ENCODE results near the gene TESK2.
"Not testable (repeated sequence)": the region's sequence is repeated elsewhere in the genome, so short reads cannot be mapped to it uniquely, and the experiment has no call there.

The TESK2 gene

DNA sequence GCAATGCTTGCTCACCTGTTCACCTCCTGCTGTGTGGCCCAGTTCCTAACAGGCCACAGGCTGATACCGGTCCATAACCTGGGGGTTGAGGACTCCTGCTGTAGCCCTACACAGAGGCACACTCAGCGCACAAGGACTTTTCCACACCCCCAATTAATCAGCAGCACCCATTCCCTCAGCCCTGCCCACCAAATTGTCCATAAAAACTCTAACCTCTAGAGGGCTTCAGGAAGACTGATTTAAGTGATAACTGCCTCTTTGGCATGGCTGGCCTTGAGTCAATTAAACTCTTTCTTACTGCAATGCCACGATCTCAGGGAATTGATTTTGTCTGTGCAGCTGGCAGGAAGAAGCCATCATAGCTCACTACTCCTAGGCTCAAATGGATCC is 79.5 kb downstream of the TESK2 start:
- DNase-seq (ENCODE audit: low read depth): no peak

DNA sequence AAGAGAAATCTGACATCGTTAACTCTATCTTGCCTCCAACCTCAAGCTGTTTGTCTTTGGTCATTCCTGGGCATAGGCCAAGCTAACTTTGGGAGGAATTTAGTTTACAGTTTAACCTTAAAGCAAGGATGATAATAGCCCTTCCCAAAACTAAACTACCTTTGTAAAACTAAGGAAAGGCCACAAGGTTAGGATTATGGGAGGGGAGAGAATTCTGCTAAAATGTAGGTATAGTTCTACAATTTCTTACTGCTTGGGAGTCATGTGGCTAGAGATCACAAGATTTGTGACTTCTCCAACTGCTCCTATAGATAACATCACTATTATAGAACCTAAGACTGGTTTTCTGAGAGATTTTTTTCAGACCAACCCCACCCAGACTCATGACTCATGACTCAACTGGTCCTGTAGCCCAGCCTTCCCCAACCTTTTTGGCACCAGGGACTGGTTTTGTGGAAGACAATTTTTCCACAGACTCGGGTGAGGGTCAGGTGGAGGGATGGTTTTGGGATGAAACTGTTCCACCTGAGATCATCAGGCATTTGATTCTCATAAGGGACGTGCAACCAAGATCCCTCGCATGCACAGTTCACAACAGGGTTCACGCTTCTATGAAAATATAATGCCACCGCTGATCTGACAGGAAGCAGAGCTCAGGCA is 80.0 kb downstream of the TESK2 start:
- no peak for DNase-seq (ENCODE audit: low read depth)

DNA sequence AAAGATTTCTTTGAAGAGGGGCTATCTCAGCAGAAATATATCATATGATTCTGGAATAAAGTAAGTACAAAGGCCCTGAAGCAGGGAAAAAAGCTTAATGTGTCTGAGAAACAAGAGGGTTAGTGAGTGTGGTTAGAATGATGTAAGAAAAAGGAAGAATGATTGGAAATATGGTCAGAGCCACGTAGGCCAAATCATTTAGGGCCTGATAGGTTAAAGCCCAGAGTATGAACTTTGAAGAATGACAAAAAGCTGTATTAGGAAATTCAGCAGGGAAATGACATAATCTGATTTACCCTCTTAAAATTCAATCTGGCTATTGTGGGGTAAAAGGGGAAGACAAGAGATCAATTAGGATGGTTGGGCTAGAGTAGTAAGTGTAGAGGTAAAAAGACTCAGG is 81.7 kb downstream of the TESK2 start:
- no peak for DNase-seq (ENCODE audit: low read depth)

DNA sequence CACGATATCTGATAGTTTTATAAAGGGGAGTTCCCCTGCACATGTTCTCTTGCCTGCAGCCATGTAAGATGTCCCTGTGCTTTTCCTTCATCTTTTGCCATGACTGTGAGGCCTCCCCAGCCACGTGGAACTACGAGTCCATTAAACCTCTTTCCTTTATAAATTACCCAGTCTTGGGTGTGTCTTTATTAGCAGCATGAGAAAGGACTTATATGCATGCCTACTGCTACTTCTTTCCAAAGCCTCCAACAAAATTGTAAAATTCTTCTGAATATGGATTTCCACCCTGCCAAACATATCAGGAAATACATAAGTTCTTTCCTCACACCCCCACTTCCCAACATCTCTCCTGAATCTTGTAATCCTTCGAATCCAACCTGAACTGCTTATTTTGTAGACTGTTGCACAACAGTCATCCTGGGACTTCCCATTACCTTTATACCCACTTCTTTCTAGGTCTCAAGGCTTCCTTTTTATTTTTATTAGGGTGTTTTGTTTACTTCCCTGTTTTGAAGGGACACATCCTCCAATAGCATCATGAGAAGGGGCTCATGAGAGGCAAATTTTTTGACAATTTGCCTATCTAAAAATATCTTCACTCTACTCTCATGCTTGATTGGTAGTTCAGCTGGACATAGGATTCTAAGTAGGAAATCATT is 83.2 kb downstream of the TESK2 start:
- DNase-seq (ENCODE audit: low read depth): no peak

DNA sequence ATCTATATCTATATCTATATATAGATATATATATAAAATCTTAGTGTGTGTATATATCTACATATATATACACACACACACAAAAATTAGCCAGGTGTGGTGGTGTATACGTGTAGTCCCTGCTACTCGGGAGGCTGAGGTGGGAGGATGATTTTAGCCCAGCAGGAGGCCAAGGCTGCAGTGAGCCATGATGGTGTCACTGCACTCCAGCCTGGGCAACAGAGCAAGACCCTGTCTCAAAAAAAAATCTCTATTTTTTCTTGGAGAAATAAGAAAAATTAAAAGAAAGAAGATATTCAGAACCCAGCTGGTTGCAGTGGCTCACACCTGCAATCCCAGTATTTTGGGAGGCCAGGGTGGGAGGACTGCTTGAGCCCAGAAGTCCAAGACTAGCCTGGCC is 85.3 kb downstream of the TESK2 start:
- DNase-seq (ENCODE audit: low read depth): no peak

DNA sequence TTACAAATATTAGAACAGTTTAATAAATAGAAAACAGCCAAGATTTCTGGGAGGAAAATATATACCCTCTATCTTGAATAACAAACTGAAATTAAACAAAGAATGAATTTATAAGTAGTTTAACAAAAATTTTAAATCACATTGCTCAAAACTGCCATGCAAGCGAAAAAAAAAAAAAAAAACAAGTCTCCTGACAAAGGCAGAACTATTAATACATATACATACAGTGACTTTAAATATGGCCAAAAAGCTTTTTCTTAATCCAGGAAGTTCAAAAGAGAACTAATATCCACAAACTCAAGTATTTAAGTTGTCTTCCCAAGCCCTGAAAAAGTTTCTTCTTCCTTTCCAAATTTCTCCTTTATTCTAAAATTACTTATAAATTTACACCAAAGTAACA is 87.2 kb downstream of the TESK2 start:
- DNase-seq (ENCODE audit: low read depth): no peak

DNA sequence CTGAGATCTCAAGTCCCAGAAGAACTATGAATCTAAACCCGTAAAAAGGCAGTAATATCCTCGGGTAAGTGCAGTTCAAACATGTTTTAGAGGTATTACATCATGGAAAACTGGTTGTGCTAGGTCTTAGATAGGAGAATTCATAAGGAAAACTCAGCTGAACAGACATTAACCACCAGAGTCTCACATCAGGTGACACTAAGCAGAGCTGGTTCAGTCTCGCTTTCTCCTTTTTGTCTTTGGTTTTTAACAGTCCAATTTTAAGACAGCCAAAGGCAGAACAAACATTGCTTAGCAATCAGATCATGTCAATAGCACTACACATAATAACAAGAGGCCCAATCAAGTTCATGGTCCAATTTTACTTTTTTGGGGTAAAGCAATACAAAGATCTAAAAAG is 87.7 kb downstream of the TESK2 start:
- DNase-seq (ENCODE audit: low read depth): no peak

DNA sequence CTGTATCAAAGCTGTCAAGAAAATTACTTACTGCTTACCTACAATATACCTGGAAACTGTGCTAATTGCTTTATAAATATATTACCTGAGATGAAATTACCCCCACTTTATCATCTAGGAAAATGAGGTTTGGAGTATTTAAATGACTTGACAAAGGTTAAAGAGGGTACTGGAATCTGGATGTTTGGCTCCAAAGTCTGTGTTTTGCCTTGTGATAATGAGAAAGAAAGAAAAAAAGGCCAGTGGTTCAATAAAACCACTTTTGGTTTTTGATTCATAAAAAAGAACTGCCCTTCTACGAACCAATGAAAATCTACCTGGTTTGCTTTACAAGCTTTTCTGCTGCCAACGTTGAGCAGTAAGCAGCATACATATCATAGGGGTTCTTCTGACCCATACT is 89.4 kb downstream of the TESK2 start:
- DNase-seq (ENCODE audit: low read depth): no peak

DNA sequence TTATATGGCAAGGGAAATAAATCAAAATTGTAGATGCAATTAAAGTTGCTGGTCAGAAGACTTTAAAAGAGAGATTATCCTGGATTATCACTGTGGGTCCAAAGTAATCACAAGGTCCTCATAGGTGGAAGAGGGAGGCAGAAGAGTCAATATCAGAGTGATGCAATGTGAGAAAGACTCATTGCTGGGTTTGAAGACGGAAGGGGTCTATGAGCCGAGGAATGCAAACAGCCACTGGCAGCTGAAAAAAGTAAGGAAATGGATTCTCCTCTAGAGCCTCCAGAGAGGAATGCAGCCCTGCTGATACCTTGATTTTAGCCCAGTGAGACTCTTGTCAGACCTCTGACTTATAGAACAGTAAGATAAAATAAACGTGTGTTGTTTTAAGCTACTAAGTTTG is 90.9 kb downstream of the TESK2 start:
- DNase-seq (ENCODE audit: low read depth): no peak

DNA sequence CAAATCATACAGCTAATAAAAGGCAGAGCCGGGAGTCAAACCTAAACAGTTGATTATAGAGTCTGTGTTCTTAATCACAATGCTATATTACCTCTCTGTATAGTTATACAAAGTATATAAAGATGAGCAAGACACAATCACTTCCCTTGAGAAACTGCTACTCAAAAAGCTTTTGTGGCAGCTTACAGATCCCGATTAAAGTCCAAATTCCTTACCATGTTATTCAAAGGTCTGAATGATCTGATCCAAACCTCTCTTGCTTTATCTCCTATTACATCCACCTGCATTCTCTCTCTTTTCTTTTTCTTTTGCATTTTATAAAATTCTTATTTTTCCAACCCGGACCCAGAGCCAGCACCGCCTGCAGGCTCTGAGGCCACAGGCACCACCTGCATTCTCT is 93.7 kb downstream of the TESK2 start:
- no peak for DNase-seq (ENCODE audit: low read depth)

DNA sequence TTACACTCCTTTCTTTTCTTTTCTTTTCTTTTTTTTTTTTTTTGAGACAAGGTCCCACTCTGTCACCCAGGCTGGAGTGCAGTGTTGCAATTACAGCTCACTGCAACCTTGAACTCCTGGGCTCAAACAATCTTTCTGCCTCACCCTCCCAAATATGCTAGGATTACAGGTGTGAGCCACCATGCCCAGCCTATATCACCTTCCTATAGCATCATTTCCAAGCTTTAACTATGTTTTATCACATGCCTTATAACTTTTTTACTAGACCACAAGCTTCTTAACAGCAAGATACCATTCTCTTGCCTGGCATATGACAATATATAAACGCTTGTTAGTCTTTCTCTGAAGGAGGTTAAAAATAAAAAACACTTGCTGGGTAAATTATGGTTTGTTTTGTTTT is 95.4 kb downstream of the TESK2 start:
- no peak for DNase-seq (ENCODE audit: low read depth)

DNA sequence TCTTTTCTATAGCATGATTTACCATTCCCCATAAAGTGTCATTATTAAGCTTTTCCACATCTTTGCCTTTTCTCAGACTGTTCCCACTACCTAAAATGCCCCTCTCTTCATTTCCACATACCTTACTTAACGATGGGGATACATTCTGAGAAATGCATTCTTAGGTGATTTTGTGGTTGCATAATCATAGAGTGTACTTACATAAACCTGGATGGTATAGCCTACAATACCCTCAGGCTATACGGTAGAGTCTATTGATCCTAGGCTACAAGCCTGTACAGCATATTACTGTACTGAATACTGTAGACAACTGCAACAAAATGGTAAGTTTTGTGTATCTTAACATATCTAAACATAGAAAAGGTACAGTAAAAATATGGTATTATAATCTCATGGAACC is 95.9 kb downstream of the TESK2 start:
- no peak for DNase-seq (ENCODE audit: low read depth)

DNA sequence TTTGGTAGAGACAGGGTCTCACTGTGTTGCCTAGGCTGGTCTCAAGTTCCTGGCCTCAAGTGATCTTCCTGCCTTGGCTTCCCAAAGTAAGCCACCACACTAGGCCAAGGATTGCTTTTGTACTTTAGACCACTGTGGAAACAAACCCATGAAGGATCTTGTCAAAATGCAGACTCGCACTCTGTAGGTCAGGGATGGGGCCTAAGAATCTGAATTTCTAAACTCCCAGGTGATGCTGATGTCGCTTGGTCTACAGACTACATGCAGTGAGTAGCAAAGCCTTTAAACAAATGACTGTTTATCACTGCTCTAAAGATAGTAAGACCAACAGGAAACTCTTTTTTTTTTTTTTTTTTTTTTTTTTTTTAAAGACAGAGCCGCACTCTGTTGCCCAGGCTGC is 96.6 kb downstream of the TESK2 start:
- no peak for DNase-seq (ENCODE audit: low read depth)

DNA sequence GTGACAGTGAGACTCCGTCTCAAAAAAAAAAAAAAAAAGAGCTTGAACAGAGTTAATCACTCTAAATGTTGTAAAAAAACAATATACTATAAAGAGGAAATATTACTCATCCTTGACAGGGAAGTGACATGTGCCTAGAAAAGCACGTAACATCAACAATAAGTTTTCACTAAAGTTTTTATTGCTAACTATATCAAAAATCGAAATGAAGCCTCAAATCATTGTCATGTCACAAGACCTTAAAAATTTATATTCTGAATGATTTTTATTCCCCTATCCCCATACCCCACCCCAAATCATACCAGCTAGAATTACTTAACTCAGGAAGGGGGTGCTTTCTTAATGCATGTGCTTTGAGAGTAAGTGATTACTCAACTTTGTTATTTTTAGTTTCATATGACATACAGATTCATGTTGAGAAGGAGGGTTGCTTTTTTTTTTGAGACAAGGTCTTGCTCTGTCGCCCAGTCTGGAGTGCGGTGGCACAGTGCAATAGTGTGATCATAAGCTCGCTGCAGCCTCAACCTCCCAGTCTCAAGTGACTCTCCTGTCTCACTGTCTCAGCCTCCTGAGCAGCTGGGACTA is 97.2 kb downstream of the TESK2 start:
- no peak for DNase-seq (ENCODE audit: low read depth)

DNA sequence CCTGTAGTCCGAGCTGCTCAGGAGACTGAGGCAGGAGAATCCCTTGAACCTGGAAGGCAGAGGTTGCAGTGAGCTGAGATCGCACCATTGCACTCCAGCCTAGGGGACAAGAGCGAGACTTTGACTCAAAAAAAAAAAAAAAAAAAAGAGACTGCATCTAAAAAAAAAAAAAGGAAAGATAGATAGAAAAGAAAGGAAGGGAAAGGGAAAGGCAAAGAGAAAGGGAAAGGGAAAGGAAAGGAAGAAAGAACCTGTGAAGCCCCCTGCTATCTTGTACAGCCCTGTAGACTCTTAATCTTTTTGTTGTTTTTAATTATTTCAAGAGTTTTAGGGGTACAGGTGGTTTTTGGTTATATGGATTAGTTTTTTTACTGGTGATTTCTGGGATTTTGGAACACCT is 104.7 kb downstream of the TESK2 start:
- DNase-seq (ENCODE audit: low read depth): no peak

DNA sequence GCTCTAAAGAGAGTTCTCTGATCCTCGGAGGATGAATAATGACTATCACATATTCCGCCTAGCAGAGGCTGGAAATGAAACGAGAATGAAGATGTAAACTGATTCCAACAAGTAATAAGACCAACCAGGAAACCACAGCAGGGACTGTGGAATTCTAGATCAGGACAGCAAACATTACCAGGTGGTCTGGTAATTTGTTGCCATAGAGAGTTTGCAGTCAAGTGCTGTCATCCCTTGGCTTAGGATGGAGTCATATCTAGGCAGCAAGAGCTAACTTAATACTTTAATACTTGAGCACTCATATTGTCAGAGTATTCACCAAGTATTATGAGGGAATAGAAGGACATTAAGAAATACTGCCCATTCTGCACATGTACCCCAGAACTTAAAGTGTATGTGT is 105.7 kb downstream of the TESK2 start:
- DNase-seq (ENCODE audit: low read depth): no peak

DNA sequence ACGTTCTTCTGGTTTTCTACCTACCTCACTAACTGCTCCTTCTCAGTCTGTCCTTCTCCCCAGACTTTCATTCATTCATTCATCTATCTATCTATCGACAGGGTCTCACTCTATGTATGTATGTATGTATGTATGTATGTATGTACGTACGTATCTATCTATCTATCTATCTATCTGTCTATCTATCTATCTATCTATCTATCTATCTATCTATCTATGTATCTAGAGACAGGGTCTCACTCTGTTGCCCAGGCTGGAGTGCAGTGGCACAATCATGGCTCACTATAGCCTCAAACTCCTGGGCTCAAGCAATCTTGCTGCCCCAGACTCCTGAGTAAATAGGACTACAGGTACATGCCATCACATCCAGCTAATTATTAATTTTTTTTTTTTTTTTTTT is 106.8 kb downstream of the TESK2 start:
- DNase-seq (ENCODE audit: low read depth): not testable (repeated sequence)

DNA sequence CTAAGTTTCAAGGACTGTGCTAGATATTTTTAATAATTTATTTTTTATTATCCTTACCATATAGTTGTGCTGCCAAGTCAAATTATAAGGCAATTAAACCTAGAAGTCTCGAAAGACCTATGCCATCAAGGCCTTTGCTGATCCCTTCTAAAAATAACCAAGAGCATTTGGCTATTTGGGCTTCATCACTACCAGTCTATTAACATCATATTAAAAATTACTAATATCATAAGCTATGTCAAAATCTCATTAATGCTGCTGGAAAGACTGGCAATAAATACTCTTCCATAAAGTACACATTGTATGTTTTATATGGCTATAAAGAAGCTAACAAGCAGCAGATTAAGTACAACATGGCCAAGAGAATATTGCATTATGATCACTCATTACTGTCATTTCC is 107.8 kb downstream of the TESK2 start:
- DNase-seq (ENCODE audit: low read depth): no peak

DNA sequence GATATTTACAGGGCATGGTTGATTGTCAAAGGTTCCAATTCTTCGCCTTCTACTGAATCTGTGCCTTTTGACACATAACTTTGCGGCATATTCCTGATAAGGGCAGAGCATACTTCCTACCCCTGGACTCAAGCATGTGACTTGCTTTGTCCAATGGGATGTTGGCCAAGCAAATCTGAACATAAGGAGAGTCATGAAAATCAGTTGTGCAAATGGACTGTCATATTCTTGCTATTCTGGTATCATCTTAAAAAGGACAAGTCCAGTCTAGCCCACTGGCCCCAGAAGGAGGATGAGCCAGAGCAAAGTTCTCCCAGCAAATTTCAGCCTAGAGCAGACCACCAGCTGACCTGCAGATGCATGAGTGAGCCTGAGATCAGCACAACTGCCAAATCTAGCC is 109.7 kb downstream of the TESK2 start:
- DNase-seq (ENCODE audit: low read depth): no peak

DNA sequence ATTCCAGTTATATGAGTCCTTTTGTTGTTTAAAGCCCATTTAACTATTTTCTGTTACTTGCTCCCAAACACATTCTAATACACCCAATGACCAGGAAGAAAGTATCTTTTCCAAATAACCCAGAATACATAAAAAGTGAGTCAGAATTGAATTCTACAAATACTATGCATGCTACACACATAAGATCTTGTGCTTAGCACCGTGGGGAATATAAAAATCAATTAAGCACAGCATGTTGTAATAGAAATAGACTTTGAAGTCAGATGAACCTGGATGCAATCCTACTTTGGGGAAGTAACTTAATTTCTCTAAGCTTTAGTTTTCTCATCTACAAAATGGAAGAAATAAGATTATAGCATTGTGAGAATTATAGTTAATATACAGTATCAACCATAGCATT is 110.2 kb downstream of the TESK2 start:
- DNase-seq (ENCODE audit: low read depth): no peak

DNA sequence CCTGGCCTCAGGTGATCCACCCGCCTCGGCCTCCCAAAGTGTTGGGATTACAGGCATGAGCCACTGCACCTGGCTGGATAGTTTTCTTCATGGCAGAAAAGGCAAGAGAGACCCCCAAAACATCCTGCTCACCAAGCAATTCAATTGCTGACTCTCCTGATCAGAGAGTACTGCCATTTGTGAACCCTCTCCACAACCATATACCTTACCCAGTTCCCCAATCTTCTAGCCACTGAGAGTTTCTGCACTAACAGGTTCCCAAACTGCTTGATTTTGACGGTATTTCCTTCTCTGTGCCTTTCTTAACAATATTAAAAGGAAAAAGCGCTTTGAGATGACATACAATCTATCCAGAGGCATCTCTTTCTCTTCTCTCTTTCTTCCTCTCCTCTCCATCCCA is 110.8 kb downstream of the TESK2 start:
- no peak for DNase-seq (ENCODE audit: low read depth)

DNA sequence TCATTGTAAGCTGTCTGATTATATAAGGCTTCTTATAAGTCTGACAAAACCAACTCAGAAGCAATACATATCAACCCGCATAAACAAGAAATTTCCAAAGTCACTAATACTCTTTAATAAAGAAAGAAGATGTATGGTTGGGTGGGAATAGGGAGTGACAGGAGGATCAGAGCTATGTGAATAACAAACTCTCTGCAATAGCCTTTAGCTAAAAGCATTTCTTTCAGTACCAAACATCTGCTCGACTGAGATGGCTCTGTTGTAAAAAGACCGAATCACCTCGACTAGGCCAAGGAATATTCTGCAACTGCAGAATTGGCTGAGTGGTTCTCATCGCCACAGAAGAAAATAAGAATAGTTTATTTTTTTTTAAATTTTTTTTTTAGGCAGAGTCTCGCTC is 111.4 kb downstream of the TESK2 start:
- no peak for DNase-seq (ENCODE audit: low read depth)

DNA sequence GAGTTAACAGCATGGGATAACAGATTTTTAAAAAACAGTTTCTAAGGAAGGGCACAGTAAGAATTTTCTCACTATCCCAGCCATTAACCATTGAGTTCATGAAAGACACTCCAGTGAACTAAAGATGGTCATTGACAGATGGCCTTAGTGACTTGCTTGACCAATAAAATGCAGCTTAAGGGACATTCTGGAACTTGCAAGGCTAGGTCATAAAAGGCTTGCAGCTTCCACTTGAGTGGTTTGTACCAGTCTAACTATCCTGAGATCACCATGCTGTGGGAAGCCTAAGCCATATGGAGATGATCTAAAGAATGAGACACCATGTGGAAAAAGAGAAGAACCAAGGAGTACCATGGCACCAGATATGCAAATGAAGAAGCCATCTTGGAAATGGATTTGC is 112.8 kb downstream of the TESK2 start:
- DNase-seq (ENCODE audit: low read depth): no peak
